Cerebellar nuclear complex (tissue), 1 donor: Measurements from ENCODE around the gene KIF11.
"Not testable (repeated sequence)": the region's sequence is repeated elsewhere in the genome, so short reads cannot be mapped to it uniquely, and the experiment has no call there.

Source experiments
- DNase-seq, 2 experiments: peaks; one replicate each; lab custom pipeline; 2025; lab: John Stamatoyannopoulos, UW

The KIF11 gene

DNA sequence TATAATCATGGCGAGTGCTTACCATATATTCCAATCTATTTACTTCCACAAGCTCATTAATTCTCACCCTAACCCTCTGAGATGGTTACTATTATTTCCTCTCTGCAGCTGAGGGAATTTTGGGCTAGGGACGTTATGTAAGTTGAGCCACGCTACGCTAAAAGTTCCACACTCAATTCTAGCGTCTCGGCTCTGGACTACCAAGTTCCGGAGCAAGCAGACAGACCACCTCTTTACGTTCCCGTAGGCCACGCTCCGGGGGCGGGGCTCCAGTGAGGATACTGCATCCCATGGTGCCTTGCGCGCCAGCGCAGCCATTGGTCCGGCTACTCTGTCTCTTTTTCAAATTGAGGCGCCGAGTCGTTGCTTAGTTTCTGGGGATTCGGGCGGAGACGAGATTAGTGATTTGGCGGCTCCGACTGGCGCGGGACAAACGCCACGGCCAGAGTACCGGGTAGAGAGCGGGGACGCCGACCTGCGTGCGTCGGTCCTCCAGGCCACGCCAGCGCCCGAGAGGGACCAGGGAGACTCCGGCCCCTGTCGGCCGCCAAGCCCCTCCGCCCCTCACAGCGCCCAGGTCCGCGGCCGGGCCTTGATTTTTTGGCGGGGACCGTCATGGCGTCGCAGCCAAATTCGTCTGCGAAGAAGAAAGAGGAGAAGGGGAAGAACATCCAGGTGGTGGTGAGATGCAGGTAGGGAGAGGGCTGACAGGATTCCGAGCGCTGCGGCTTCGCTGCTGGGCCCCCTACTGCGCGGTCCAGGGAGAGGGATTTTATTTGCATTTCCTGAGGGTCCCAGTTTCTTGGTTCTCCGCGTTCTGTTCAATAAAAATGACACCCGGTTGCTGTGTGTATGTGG, at the start of gene KIF11:
TSS of gene KIF11 (plus strand) at position 370 of the 858 bp plus-strand sequence. CDS start at position 616, 246 bp downstream.
- peak; percentile 13 to 90 for DNase-seq

DNA sequence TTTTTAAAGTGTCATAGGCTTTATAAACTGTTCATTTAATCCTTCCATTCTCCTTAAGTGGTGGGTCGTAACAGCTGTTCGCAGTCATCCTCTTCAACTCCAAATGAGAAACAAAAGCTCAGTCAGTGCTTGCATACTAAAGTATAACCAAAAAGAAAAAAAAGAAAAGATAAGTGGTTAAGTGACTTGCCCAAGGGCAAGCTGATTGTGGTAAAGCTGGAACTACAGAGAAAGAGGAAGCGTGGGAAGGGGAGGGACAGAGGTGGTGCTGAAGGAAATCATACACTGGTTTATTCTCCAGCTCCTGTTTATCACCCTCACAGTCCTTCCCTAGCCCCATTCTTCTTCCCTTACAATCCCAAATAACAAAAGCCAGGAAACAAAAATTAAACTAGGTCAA, 48.6 kb upstream of the KIF11 start:
- DNase-seq: no peak

DNA sequence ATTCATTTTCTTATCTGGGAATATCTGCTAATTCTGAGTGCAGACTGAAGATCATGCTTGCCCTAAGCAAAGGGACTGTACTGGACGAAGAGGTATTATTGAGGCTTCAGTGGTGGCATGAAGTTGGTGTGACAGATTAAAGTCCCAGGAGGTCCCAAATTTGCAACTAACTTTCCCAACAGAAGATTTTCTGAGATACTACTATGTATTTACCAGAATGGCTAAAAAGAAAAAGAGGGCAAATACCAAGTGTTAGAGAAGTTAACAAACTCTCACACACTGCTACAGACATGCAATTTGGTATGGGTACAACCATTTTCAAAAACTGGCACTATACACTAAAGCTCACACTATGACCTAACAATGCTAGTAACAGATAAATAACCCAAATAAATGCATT, 47.4 kb upstream of the KIF11 start:
- DNase-seq: no peak

DNA sequence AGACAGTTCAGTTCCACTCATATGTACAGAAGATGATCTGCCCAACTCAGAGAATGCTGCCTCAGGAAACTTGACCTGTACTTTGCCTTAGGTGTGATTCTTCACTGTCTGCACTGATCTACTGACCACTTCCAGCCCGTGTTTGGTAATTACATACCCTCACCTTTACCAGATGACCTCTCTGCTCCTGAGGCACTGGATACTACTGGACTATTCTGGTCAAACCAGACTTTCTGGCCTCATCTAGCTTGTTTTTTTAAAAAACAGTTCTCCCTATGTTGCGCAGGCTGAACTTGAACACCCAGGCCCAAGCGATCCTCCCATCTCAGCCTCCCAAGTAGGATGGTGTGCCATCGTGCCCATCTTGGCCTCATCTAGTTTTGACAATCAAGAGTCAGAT, 45.3 kb upstream of the KIF11 start:
- no peak for DNase-seq

DNA sequence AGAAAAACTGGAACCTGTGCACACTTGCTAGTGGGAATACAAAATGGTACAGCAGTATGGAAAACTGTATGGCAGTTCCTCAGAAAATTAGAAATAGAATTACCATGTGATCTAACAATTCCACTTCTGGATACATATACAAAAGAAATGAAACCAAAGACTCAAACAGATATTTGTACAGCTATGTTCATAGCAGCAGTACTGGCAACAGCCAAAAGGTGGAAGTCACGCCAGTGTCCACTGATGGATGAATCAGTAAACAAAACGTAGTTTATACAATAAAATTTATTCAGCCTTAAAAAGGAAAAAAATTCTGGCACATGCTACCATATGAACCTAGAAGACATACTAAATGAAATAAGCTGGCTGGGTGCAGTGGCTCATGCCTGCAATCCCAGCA, 42.0 kb upstream of the KIF11 start:
- no peak for DNase-seq

DNA sequence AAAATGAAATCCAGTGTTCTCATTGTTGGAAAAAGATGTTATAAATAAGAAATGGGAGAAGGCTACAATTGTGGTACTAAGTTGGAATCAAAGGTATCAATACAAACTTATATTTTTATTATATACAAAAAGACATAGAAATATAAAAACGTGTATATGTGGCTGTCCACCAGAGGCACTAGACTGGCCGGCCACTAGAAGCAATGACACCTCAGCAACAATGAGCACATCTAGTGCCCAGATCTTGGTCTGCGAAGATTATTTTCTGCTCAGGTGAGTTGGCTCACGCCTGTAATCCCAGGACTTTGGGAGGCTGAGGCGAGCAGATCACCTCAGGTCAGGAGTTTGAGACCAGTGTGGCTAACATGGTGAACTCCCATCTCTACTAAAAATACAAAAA, 40.6 kb upstream of the KIF11 start:
- DNase-seq: no peak

DNA sequence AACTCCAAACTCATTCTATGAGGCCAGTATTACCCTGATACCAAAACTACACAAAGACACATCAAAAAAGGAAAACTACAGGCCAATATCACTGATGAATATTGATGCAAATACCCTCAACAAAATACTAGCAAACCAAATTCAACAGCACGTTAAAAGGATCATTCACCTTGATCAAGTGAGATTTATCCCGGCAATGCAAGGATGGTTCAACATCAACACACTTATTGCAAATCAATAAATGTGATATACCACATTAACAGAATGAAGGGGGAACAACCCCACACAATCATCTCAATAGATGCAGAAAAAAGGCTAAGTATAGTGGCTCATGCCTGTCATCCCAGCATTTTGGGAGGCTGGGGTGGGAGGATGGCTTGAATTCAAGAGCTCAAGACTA, 39.0 kb upstream of the KIF11 start:
- no peak for DNase-seq

DNA sequence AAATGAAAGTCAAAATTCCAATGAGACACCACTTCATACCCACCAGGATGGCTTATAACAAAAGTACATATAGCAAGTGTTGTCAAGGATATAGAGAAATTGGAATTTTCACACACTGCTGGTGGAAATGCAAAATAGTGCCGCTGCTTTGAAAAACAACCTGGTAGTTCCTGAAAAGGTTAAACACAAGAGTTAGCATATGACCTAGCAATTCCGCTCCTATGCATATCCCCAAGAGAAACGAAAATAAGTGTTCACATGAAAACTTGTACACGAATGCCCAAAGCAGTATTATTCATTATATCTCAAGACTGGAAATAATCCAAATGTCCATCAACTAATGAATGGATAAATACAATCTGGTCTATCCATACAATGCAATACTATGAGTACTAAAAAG, 33.9 kb upstream of the KIF11 start:
- DNase-seq: no peak

DNA sequence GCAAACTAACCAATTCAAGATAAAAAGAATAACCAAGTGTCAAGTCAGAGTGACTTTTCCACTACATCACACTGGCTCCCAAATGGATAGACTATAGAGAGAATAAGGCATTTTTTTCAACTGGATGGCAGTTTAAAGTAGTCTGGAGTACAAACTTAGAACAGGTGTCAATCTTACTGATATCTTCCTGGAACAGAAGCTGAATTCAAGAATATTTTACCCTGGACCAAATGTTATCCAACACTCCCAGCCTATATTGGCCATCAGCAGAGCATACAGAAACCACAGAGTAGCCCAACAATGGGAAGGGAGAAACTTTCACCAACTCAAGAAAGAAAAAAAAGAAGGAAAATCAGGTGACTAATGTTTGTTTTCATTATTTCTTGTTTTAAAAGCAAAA, 30.5 kb upstream of the KIF11 start:
- DNase-seq: no peak

DNA sequence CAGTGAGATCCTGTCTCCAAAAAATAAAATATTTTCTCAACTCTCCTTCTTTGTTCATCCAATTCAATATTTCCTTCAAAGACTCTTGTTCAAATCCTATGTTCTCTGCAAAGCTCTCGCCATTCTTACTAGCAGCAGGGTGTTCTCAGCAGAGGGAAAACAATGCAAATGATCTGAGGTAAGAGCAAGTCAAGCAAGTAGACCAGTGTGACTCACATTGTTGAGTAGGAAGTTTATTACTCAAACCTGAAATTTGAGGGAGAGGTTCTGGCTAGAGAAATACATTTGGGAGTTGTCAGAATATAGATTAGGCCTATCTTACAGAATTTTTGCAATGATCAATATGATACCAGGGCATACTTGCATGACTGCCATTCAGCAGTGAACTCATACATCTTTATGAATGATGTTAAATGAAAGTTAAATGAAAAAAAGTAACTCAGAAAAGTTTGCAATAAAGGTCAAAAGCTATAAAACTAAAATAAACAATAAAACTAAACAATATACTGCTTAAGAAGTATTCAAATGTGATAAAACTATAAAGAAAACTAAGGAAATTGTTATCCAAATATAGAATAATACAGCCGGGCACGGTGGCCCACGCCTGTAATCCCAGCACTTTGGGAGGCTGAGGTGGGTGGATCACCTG, 24.9 kb upstream of the KIF11 start:
- DNase-seq: no peak

DNA sequence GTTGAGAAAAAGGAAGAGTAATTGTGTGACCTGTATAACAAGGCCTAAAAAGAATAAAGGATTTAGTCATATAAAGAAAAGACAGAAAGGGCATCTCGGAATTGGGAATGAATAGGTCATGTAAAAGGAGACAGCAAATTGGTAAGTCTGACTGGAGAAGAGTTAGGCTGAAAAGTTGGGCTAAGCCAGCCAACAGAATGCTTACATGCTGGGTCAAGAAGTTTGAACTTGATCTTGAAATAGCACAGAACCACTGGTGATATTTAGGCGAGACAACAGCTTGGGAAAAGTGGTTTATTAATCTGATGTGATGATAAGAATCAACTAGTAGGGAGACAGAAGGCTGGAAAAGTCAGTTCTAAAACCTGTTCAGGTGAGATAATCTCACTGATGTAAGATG, 23.9 kb upstream of the KIF11 start:
- no peak for DNase-seq

DNA sequence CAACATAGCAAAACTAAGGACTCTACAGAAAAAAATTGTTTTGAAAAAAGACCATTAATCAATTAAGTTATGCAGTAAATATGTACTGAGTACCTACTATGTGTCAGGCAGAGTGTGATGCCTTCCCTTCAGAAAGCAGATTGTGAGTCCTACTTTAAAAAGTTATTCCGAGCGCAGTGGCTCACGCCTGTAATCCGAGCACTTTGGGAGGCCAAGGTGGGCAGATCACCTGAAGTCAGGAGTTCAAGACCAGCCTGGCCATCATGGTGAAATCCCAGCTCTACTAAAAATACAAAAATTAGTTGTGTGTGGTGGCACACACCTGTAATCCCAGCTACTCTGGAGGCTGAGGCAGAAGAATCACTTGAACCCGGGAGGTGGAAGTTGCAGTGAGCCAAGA, 23.3 kb upstream of the KIF11 start:
- not testable (repeated sequence) for DNase-seq

DNA sequence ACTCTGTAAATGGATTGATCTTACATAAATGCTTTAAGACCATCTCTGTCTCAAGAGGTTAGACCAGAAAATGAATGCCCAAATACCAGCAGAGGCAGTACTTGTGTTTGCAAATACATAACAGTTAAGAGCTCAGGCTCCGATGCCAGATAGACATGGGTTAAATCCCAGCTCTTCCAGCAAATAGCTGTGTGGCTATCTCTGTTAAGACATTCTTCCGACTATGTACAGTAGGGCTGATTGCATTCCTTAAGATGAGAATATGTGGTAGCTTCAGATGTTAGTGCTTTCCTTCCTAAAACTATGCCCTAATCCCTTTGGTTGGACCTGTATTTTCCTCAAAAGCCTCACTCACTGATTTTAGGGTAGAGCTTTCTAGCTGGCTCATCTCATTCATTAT, 21.3 kb upstream of the KIF11 start:
- no peak for DNase-seq

DNA sequence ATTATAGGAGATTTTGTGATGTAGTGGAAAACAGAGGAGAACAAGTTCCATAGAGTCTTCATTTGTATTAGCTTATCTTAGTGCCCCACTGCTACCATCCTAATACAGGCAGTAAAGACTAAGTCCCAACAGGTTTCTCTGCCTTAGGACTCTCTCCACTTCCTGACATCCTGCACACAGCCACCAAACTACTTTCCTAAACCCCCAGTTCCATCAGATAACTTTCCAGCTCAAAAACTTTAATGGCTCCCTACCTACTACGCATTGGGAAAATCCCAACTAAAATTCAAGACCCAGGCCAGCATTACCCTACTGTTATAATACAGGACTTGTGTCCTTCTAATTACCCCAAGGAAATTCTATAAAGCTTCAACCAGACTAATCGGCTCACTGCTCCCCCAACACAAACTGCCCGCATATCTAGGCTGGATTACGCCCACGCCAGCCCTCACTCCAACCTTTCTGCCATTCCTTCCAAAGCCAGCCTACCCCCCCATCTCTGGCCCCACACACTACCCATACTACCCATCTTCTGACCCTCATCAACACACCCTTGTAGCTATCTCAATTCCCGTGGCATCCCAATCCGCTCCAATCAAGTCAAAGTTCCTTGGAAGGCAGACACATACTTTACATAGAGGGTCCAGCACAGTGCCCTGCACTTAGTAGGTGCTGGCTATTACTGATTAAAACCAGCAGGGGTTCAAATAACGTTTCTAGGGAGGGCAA, 20.4 kb upstream of the KIF11 start:
- DNase-seq: no peak

DNA sequence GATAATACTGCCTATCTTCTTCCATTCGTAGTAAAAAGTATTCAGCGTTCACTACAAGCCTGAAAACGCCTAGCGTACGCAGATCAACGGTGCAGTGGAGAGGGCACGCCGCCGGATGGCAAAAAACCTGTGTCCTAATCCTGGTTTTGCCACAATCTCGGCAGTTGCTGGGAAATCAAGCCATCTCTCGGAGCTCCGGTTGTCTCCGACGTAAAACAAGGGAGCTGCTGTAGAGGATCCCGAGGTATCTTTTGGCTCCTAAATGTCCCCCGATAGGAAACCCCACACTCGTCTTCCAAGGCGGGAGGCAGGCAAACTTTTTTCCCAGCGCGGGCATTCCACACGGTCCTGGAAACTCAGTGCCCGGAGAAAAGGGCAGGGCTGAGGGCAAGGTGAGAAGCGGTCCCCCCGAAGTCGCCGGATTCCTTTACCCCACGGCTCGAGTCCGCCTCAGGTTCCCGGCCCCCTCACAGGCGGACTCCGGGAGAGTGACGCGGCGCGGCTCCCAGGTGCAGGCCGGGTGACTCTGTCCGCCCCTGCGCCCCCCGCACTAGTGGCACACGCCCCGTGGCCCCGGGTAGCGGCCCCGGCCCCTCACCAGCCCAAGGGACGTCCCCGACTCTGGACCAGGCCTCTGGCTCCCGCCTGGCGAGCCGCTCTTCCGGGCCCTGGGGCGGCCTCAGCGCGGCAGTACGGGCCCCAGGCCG, 19.7 kb upstream of the KIF11 start:
- DNase-seq: no peak

DNA sequence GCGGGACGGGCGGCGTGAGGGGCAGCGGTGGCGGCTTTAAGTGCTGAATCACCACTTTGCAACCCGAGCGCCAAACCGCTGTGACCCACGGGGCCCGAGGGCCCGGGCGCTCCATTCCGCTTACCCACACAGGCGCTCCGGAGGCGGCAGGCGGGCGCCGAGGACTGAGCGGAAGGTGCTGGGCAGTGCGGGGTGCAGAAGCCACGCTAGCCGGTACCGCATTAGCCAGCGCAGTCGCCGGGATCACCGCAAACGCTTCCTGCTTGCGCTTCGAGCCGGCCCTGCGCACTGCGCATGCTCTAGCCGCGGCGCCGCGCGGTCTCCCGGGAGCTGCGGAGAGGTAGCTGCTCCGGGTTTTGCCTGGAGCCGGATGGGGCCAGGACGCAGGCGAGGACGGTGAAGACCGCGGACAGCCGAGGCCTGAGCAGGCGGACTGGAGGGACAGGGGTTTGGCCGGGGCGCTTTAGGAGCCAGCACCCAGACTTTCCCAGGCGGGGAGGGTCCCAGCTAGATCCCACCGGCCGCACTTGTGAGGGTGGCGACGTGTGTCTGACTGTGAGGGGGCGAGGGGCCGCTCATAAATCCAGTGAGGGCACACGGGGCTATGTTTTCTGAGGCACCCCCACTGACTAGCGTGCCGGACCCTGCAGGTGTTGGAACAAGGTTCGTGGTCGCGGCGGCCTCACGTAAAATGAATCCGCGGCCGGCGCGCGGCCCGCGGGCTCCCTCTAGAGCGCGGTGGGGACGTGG, 19.0 kb upstream of the KIF11 start, which contains the start of gene IDE:
TSS of gene IDE (minus strand) at position 296 of the 750 bp plus-strand sequence. CDS start at position 222, 74 bp downstream.
- DNase-seq: peak; percentile 17 to 39

DNA sequence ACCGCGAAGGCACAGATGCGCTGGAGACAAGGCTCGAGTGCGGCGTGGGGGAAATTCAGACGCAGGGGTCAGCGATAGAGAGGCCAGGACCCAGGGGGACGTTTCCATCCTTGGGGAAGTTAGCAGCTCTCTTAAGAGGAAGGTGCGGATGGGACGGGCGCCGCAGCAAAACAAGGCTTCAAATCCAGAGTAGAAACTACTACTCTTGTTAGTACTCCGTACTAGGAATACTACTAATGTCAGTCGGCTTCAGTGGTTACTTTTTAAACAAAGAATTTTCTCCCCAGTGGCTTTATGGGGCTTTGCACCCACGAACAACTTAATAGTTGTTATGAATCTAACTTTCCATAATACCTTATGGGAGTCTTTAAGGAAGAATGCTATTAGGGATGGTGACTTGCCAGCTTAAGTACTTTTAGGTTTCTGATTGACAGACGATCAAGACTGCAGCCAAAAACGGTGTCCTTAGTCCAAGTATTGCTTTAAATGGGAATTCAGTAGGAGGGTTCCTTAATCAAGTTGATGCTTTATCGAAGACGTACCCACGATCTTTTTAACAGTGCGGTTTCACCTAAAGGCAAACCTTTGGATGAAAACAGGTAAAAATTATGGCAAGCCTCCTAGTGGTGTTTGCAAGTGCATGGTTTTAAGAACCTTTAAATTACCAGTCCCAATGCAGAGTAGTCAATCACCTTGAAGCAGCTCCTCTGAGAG, 18.2 kb upstream of the KIF11 start:
- DNase-seq: no peak

DNA sequence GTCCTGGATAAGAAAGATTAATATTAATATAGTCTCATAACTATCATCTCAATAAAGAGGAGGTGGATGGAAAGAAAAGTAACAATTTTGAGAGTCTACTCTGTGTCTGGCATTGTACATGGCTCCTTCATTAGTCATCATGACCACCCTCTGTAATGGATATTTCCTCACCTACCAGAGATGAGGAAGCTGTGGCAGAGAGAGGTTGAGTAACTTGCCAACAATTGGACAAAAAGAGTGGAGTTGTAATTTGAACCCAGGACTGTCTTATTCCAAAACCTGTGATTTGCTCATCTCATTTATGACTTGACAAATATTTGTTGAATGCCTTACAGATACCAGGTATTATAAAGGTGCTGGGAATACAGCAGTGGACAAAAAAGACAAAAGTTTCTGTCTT, 17.0 kb upstream of the KIF11 start:
- DNase-seq: no peak

DNA sequence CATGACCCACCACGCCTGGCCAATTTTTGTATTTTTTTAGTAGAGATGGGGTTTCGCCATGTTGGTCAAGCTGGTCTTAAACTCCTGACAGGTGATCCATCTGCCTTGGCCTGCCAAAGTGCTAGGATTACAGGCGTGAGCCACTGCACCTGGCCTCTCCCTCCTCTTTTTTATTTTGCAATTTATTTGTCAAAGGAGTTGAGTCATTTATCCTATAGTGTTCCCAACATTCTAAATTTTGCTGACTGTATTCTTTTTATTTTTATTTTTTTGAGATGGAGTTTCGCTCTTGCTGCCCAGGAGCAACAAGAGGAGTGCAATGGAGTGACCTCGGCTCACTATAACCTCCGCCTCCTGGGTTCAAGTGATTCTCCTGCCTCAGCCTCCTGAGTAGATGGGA, 10.6 kb upstream of the KIF11 start:
- DNase-seq: not testable (repeated sequence)

DNA sequence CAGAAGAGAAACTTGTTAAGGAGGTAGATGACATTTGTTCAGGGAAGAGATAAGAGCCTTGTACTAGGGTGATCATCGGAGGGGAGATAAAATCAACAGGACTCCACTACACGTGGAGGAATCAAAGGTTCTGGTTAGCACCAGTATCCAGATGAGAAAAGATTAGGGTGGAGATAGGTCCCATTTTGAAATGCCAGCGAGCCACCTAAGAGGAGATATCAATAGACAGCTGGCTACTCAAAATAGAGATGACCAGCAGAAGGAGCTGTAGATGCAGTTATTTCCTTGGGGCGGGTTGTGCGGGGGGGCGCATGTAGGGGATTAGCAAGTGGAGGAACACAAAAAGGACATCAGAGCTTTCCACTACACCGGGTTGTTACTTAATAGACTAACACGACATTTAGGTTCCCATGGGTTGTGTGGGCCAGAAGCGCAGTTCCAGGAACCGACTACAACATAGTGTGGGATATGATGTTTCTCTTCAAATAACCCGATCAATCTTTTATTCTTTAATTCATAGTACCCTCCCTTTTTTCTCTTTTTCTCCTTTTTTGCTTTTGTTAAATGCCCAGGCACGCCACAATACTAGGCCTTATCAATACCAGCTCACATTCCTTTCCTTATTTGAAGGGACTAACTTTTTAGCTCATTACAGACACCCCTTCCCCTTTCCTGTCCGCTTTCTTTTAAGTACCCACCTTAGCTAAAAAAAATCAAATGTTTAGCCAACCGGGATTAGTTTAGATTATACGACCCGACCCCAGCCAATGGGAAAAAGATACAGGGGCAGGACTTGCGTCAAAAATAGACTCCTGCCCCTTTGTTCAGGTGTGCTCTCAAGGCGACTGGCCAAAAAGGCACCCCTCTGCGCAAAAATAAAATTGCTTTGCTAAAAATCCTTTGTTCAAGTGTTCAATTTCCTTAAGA, 2.0 kb upstream of the KIF11 start:
- DNase-seq: no peak
